GM18526 (cell line): ENCODE data around the gene NSD2.

Experiments used
- POLR2A ChIP-seq: IDR thresholded peaks from 3 replicates; pipeline ENCODE4 v1.6.1; 2011; ENCODE audit not compliant: insufficient read length; ENCODE audit errors: extremely low read depth

The NSD2 gene

GRCh38 chr4:1978226-1978625, 107.0 kb downstream of the NSD2 start:
- TF ChIP-seq POLR2A, result no peak

- no peak for TF ChIP-seq POLR2A
These were observed 107.7 kb downstream of the NSD2 start for GRCh38 chr4:1978741-1979476.

GRCh38 chr4:1979477-1980196, 108.4 kb downstream of the NSD2 start:
- no peak for TF ChIP-seq POLR2A

- TF ChIP-seq POLR2A, result no peak
These were observed 109.4 kb downstream of the NSD2 start for GRCh38 chr4:1980561-1981041.

GRCh38 chr4:1981251-1982058, 110.3 kb downstream of the NSD2 start:
- no peak for TF ChIP-seq POLR2A

- no peak for TF ChIP-seq POLR2A
These were observed 111.2 kb downstream of the NSD2 start for GRCh38 chr4:1982124-1983052.

GRCh38 chr4:1983053-1983845, 112.1 kb downstream of the NSD2 start:
- TF ChIP-seq POLR2A, result peak; percentile 12

GRCh38 chr4:1983846-1984405, 112.7 kb downstream of the NSD2 start:
- TF ChIP-seq POLR2A, result no peak

- TF ChIP-seq POLR2A, result no peak
These were observed 113.4 kb downstream of the NSD2 start for GRCh38 chr4:1984406-1985191.

- no peak for TF ChIP-seq POLR2A
These were observed 114.1 kb downstream of the NSD2 start for GRCh38 chr4:1985294-1985693.

- TF ChIP-seq POLR2A, result no peak
These were observed 114.8 kb downstream of the NSD2 start for GRCh38 chr4:1985780-1986577.

- no peak for TF ChIP-seq POLR2A
These were observed 115.5 kb downstream of the NSD2 start for GRCh38 chr4:1986578-1987210.

- TF ChIP-seq POLR2A, result no peak
These were observed 116.1 kb downstream of the NSD2 start for GRCh38 chr4:1987296-1987695.
